Activated T-cell treated with anti-CD3 and anti-CD28 coated beads, Interleukin-2, amount 50 U/mL, for 24 hours (primary cell): Measurements from ENCODE around the gene NFIX.
A peak's percentile ranks its signal among the peaks of the same experiment; 100 is the strongest.
"Not testable (repeated sequence)": the region's sequence is repeated elsewhere in the genome, so short reads cannot be mapped to it uniquely, and the experiment has no call there.

Source experiments
- DNase-seq: peaks from one replicate; pipeline ENCODE4 v3.0.0-alpha.2; 2020
- H3K27ac Mint-ChIP-seq: 2 replicates; pipeline ENCODE4 v1.8.0; 2020; ENCODE audit warnings: mild to moderate bottlenecking, mixed read lengths
- H3K27me3 Mint-ChIP-seq: 2 replicates; pipeline ENCODE4 v1.8.0; 2020; ENCODE audit warnings: mixed read lengths
- H3K36me3 Mint-ChIP-seq: 2 replicates; pipeline ENCODE4 v1.8.0; 2020; ENCODE audit warnings: low read depth, mixed read lengths
- H3K4me1 Mint-ChIP-seq: 2 replicates; pipeline ENCODE4 v1.8.0; 2020; ENCODE audit warnings: low read depth, mixed read lengths
- H3K4me3 Mint-ChIP-seq: 2 replicates; pipeline ENCODE4 v1.8.0; 2020; ENCODE audit warnings: mild to moderate bottlenecking, moderate library complexity, mixed read lengths
- H3K9me3 Mint-ChIP-seq: 2 replicates; pipeline ENCODE4 v1.8.0; 2020; ENCODE audit warnings: mixed read lengths

NFIX gene

DNA sequence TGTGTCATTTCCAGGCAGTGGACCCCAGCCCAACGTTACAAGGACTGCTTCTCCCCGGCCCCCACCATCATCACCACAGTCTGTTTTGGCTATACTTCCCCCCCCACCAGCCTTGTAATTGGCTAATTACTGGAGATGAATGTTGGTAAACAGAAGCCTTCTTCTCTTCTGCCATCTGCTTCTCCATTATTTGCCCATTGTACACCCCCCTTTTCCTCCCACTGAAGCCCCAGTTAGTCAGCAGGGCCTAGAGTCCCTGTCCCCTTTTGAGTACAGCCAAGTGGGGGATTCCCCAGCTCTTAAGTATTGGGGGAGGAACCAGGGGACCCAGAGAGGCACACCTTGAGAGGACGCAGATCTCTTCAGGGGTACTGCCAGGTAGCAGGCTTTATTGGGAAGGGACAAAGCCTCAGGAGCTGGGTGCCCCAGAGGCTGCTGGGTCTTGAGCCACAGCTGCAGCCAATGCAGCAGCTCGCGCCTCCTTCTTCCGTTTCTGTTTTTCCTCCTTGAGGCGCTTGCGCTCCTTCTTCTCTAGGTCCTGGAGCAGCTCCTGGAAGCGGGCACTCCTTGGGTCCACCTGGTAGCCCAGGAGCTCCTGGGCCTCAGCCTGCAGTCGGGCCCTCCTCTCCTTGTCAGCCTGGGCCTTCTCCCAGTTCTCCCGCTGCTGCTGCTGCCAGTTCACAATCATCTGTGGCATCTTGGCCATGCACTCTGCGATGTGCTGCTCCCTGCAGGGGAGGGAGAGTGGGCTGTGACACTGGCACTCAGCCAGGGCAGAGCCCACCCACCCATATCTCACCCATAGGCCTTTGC is 41.3 kb upstream of the NFIX start:
- Mint-ChIP-seq H3K27ac (peak overlapping the region; percentile 92), H3K4me3 (peak overlapping the region; percentile 90), H3K4me1 (peaks cover 47% of the 10 kb centered on the region), H3K27me3 (no peaks in the 10 kb centered on the region), H3K36me3 (peaks cover 76% of the 10 kb centered on the region), H3K9me3 (no peaks in the 10 kb centered on the region)
- no peak for DNase-seq

DNA sequence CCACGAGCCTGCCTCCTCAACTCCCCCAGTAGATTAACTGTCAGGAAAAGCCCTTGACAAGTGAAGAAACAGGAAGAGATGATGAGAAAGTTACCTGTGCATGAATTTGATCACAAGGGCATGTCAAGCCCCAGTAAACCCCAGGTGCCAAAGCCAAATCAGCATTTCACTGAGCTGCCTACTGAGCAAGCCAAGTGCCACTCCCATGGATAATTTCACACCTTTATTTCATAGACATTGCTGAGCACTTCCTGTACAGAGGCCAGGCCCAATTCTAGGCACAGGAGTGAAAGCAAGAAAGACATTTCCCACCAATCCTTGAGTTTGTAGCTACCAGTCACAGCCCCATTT is 40.7 kb upstream of the NFIX start:
- Mint-ChIP-seq H3K4me3 (peak overlapping the region; percentile 90), H3K27ac (peak overlapping the region; percentile 92), H3K27me3 (no peaks in the 10 kb centered on the region), H3K9me3 (no peaks in the 10 kb centered on the region), H3K36me3 (peaks cover 70% of the 10 kb centered on the region), H3K4me1 (peaks cover 47% of the 10 kb centered on the region)
- DNase-seq, result no peak

DNA sequence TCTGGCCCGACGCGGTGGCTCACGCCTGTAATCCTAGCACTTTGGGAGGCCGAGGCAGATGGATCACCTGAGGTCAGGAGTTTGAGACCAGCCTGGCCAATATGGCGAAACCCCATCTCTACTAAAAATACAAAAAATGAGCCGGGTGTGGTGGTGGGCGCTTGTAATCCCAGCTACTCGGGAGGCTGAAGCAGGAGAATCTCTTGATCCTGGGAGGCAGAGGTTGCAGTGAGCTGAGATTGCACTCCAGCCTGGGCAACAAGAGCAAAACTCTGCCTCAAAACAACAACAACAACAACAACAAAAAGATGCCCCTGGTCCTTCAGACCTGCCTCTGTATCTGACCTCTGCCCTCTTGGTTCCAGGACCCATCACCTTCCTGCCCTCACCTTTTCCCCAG is 39.7 kb upstream of the NFIX start:
- not testable (repeated sequence) for H3K27me3 Mint-ChIP-seq, DNase-seq, H3K9me3 Mint-ChIP-seq
- peak overlapping the region; percentile 92 for H3K27ac Mint-ChIP-seq
- peaks cover 60% of the 10 kb centered on the region for H3K36me3 Mint-ChIP-seq
- H3K4me1 Mint-ChIP-seq, result peaks cover 42% of the 10 kb centered on the region
- peak overlapping the region; percentile 90 for H3K4me3 Mint-ChIP-seq

DNA sequence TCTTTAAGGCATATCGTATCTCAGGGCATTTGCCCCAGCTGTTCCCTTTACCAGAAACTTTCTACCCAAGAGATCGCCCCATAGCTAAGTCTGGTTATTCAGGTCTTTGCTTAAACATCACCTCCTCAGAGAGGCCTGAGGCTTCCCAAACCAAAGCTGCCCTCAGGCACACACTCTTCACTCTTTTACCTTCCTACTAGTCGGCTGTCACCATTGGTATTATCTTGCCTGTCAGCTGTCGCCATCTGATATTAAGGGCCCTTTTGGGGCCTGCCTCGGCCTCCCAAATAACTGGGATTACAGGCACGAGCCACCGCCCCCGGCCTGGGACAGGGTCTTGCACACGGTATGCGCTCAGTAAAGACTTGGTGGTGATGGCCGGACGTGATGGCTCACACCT is 39.3 kb upstream of the NFIX start:
- no peaks in the 10 kb centered on the region for H3K9me3 Mint-ChIP-seq
- no peak for DNase-seq
- H3K27ac Mint-ChIP-seq, result peak overlapping the region; percentile 92
- H3K4me3 Mint-ChIP-seq, result peak overlapping the region; percentile 90
- peaks cover 42% of the 10 kb centered on the region for H3K4me1 Mint-ChIP-seq
- peaks cover 56% of the 10 kb centered on the region for H3K36me3 Mint-ChIP-seq
- no peaks in the 10 kb centered on the region for H3K27me3 Mint-ChIP-seq

DNA sequence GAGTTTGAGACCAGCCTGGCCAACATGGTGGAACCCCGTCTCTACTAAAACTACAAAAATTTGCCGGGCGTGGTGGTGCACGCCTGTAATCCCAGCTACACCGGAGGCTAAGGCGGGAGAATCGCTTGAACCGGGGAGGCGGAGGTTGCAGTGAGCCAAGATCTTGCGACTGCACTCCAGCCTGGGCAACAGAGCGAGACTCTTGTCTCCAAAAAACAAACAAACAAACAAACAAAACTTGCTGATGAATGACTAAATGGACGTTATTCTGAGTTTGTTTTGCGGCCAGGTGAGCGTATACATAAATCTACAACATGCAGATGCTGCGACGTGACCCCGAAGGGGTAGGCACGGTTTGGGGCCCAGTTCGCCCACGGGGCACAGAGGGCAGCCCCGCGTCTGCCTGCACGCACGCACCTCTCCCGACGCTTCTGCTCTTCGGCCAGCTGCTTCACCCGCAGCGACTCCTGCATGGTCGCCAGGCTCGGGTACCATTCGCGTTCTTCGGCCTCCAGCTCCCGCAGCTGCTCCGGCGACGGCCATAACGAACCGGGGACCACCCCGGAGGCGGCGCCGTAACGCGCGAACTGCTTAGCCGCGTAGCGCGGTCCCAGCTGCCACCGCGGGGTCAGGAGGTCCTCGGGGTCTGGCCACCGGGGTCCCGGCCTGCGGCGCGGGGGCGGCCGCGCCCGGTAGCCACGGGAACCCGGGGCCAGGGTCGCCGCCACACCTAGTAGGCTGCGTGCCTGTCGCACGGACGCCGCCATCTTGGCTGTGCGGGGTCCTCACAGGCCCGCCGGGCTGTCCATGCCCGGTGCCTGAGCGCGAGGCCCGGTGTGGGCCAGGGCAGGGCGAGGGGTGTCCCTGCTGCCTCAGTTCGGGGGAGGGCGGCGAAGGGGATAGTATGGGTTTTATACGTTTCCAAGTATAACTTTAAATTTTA is 38.6 kb upstream of the NFIX start, which contains the start of gene GADD45GIP1:
Gene GADD45GIP1, minus strand, starts transcription at position 778 of the 943 bp plus-strand sequence. Its CDS starts 11 bp downstream, at position 767.
- DNase-seq, result peak; percentile 92
- H3K9me3 Mint-ChIP-seq, result no peaks in the 10 kb centered on the region
- peaks cover 42% of the 10 kb centered on the region for H3K4me1 Mint-ChIP-seq
- H3K27me3 Mint-ChIP-seq, result no peaks in the 10 kb centered on the region
- peak within 1 kb of the TSS; percentile 90 for H3K4me3 Mint-ChIP-seq
- peaks cover 49% of the 10 kb centered on the region for H3K36me3 Mint-ChIP-seq
- peak within 1 kb of the TSS; percentile 96 for H3K27ac Mint-ChIP-seq

DNA sequence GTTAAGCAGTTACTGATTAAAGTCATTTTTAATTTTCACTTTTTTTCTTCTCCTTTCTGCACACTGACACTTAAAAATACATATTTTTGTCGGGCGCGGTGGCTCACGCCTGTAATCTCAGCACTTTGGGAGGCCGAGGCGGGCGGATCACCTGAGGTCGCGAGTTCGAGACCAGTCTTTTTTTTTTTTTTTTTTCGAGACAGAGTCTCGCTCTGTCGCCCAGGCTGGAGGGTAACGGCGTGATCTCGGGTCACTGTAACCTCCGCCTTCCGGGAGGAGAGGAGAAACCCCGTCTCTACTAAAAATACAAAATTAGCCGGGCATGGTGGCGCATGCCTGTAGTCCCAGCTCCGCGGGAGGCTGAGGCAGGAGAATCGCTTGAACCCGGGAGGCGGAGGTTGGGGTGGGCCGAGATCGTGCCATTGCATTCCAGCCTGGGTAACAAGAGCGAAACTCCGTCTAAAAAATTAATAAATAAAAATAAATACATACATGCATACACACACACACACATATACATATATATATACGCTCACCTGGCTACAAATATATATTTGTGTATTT is 37.8 kb upstream of the NFIX start:
- H3K9me3 Mint-ChIP-seq, DNase-seq: not testable (repeated sequence)

DNA sequence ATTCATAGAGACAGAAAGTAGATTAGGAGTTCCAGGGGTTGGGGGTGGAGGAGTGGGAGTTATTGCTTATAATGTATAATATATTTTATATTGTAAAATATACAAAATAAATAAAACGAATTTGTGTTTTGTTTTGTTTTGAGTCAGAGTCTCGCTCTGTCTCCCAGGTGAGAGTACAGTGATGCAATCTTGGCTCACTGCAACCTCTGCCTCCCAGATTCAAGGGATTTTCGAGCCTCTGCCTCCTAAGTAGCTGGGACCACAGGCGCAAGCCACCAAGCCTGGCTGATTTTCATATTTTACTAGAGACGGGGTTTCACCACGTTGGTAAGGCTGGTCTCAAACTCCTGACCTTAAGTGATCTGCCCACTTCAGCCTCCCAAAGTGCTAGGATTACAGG is 35.8 kb upstream of the NFIX start:
- Mint-ChIP-seq H3K27me3 (no peaks in the 10 kb centered on the region), H3K9me3 (no peaks in the 10 kb centered on the region), H3K4me1 (peaks cover 22% of the 10 kb centered on the region), H3K36me3 (peaks cover 22% of the 10 kb centered on the region), H3K4me3 (no peak overlapping the region), H3K27ac (no peak overlapping the region)
- no peak for DNase-seq

More for the DNA sequence above, 37.8 kb upstream of the NFIX start:
- peak overlapping the region; percentile 85 for H3K4me3 Mint-ChIP-seq
- H3K27ac Mint-ChIP-seq, result peak overlapping the region; percentile 96
- peaks cover 41% of the 10 kb centered on the region for H3K4me1 Mint-ChIP-seq
- H3K27me3 Mint-ChIP-seq, result not testable (repeated sequence)
- peaks cover 41% of the 10 kb centered on the region for H3K36me3 Mint-ChIP-seq

DNA sequence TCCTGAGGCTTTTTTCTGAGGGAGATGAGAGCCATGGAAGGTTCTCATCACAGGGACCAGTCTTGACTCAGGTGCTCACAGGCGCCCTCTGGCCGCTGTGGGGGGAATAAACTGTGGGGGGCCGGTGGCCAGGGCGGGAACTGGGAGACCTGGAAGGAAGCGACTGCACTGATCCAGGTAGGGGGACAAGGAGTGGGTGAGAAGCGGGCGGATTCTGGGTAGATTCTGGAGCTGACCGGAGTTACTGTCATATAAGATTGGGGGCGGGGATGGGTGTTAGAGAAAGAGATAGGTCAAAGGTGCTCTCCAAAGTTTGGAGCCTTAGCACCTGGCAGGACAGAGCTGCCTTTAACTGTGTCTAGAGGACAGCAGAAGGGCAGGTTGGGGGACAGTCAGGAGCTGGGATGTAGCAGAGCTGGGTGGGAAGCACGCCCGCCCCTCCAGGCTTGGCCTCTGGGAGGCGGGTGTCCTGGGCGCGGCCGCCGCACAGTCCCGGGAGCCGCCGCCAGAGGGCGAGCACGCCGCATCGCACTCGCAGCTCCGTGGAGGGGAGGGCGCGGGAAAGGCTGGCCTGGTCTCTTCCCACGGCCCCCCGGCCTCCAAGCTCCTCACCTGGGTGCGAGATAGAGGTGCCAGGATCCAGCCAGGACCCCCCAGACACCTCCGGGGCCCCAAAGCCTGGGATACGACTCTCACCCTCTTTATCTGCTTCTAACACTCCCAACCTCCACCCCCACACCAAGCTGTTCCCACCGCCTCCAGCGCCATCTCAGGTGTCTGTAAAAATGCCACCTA is 30.1 kb upstream of the NFIX start:
- Mint-ChIP-seq H3K27me3 (no peaks in the 10 kb centered on the region), H3K4me3 (peak overlapping the region; percentile 76), H3K4me1 (peaks cover 14% of the 10 kb centered on the region), H3K9me3 (no peaks in the 10 kb centered on the region), H3K36me3 (no peaks in the 10 kb centered on the region), H3K27ac (peak overlapping the region; percentile 91)
- peak; percentile 92 for DNase-seq

DNA sequence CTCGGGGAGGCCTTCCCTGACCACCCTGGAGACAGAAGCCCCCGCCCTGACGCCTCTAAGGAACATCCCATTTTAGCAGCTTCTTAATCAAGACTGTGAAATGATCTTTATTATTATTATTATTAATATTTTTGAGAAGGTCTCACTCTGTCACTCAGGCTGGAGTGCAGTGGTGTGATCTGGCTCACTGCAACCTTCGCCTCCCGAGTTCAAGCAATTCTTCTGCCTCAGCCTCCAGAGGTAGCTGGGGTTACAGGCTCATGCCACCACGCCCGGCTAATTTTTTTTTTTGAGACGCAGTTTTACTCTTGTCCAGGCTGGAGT is 29.5 kb upstream of the NFIX start:
- no peak for DNase-seq
- peaks cover 15% of the 10 kb centered on the region for H3K4me1 Mint-ChIP-seq

DNA sequence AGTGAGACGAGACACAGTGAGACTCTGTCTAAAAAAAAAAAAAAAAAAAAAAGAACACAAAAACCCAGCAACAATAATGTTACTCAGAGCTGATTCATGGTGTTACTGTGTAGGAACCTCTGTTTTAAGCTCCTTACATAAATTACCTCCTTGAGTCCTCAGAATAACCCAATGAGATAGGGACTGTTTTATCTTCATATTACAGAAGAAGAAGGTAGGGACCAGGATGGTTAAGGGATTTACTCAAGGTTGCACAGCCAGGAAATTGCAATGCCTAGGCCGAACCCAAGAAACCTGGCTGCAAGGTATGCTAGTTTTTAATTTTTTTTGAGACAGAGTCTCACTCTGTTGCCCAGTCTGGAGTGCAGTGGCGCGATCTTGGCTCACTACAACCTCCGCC is 27.4 kb upstream of the NFIX start:
- Mint-ChIP-seq H3K4me3 (no peak overlapping the region), H3K9me3 (no peaks in the 10 kb centered on the region), H3K4me1 (peaks cover 15% of the 10 kb centered on the region), H3K27ac (no peak overlapping the region), H3K27me3 (no peaks in the 10 kb centered on the region), H3K36me3 (no peaks in the 10 kb centered on the region)
- no peak for DNase-seq

More for the DNA sequence above, 29.5 kb upstream of the NFIX start:
- Mint-ChIP-seq H3K9me3 (no peaks in the 10 kb centered on the region), H3K27me3 (no peaks in the 10 kb centered on the region), H3K4me3 (peak overlapping the region; percentile 76), H3K27ac (no peak overlapping the region), H3K36me3 (no peaks in the 10 kb centered on the region)

DNA sequence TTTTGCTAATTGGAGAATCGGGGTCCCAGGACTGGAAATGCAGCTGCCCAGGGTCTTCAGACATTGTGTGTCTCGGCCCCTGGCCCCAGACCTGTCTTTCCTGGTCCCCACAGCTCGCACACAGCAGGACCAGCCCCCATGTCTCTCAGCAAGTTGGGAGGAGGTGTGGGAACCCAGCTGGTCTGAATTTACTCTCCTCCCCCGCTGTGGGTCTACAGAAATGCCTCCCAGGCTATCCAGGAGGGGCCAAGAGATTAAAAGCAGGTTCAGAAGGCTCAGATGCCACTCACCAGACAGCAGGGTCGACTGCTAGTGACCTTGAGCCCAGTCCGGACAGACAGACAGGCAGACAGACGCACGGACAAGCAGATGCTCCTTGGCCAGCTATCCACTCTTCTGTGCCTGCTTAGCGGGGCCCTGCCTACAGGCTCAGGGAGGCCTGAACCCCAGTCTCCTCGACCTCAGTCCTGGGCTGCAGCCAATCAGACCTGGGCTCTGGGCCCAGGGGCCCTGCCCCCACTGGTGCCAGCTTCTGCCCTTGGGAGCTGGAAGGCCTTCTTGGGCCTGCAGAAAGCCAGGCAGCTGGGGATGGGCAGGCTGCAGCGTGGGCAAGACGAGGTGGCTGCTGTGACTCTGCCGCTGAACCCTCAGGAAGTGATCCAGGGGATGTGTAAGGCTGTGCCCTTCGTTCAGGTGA is 25.8 kb upstream of the NFIX start, which contains the start of gene DAND5:
Gene DAND5, plus strand, starts transcription at position 285 of the 697 bp plus-strand sequence. Its CDS starts 85 bp downstream, at position 370.
- Mint-ChIP-seq H3K27me3 (no peaks in the 10 kb centered on the region), H3K4me3 (no peak within 1 kb of the TSS), H3K9me3 (no peaks in the 10 kb centered on the region), H3K4me1 (peaks cover 15% of the 10 kb centered on the region), H3K36me3 (no peaks in the 10 kb centered on the region), H3K27ac (no peak within 1 kb of the TSS)
- DNase-seq, result no peak

DNA sequence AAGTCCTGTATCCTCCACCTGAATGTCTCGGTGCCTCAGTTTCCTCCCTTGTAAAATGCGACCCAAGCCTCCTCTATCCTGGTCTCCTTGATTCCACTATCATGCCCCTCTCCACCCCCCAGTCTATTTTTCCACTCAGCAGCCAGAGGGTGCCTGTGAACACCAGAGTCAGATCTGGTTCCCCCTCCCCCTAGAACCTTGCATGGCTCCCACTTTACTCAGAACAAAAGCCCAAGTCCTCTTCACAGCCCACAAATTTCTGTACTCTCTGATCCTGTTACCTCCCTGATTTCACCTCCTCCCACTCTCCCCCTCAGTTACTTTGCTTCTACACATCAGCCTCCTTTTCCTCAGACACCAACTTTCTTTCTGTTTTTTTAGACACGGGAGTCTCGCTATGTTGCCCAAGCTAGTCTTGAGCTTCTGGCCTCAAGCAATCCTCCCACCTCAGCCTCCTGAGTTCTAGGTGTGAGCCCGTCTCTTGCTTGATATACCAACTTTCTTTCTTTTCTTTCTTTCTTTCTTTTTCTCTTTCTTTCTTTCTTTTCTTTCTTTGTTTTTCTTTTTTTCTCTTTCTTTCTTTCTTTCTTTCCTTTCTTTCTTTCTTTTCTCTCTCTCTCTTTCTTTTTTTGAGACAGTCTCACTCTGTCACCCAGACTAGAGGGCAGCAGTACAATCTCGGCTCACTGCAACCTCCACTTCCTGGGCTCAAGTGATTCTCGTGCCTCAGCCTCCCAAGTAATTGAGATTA is 25.0 kb upstream of the NFIX start:
- no peaks in the 10 kb centered on the region for H3K9me3 Mint-ChIP-seq
- no peak overlapping the region for H3K27ac Mint-ChIP-seq
- no peaks in the 10 kb centered on the region for H3K27me3 Mint-ChIP-seq
- H3K36me3 Mint-ChIP-seq, result no peaks in the 10 kb centered on the region
- DNase-seq, result no peak
- H3K4me1 Mint-ChIP-seq, result peaks cover 10% of the 10 kb centered on the region
- H3K4me3 Mint-ChIP-seq, result no peak overlapping the region

DNA sequence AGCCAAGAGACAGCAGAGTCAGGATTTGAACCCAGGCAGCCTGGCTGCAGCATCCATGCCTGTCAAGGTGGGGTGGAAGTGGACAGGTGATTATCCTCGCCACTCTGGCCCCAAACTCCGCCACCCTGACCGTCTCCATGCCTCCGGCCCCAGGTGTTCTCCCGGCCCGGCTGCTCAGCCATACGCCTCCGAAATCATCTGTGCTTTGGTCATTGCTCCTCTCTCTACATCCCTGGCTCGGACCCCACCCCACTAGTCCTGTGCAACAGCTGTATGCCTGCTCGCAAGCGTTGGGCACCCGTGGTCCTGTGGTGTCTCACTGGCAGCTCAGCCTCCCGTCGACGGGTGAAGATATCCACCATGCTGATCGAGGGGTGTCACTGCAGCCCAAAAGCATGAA is 22.0 kb upstream of the NFIX start:
- DNase-seq, result no peak
- Mint-ChIP-seq H3K27ac (no peak overlapping the region), H3K36me3 (no peaks in the 10 kb centered on the region), H3K4me1 (peaks cover 7% of the 10 kb centered on the region), H3K27me3 (peaks cover 14% of the 10 kb centered on the region), H3K4me3 (no peak overlapping the region), H3K9me3 (no peaks in the 10 kb centered on the region)
